Stimulated activated CD8-positive, alpha-beta memory T cell treated with anti-CD3 and anti-CD28 coated beads, Interleukin-7, amount 100 ng/mL, for 24 hours (primary cell): ENCODE data around the gene HNRNPA0.

ENCODE experiments used
- DNase-seq: peaks from one replicate; pipeline ENCODE4 v3.0.0-alpha.2; 2020; ENCODE audit warnings: low read depth

The HNRNPA0 gene

DNA sequence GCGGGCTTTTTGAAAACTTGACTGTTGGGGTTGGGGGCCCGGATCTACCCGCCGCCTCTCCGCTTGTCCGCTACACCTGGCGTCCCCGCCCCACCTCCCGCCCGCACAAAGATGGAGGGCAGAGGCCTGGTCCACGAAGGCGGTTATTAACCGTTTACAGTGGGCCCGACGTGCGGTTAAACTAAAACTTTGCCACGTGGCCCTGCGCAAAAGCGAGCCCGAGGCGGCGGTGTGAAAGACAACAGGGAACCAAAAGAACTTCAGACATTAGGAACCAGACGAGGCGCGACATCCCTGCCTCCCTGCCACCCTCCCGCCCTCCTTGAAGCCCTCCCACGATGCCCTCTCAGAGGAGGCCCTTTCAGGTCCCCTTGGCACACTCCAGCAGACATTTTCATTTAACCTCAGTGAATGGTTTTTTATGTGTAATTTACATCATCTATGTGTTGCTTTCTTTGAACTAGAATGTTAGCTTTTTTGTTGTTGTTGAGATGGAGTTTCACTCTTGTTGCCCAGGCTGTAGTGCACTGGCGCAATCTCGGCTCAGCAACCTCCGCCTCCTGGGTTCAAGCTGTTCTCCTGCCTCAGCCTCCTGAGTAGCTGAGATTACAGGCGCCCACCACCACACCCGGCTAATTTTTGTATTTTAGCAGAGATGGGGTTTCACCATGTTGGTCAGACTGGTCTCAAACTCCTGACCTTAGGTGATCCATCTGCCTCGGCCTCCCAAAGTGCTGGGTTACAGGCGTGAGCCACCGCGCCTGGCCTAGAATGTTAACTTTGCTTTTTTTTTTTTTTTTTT, 999 bp upstream of the HNRNPA0 start:
- no peak for DNase-seq

GRCh38 chr5:137753691-137754187, 424 bp downstream of the HNRNPA0 start:
- no peak for DNase-seq

GRCh38 chr5:137752905-137753690, 1.1 kb downstream of the HNRNPA0 start:
- no peak for DNase-seq

DNA sequence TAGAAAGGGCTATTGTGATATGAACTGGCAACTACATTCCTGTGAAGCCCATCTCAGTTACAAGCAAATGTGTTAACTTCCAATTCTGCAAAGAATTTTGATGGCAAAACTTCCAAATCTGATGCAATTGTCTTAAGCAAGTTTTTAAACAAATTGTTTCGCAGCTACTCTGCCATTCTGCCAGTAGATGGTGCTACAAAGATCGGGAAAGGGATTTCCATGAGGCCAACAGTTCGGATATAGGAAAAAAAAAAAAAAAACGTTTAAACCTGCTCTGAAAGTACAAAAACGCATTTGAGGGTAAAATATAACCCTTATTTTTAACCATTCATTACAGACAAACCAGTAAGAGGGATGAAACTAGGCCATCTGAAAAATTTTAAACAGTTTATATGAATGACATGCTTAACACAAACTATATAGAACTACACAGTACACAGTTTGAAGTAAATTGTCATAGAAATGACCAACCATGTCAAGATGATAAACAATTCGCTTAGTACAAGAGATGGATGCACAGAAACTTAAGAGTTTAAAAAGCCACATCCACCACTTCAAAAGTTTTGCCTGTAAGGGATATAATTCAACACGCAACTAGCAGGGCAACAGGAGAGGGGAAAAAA, 2.2 kb downstream of the HNRNPA0 start:
- no peak for DNase-seq

DNA sequence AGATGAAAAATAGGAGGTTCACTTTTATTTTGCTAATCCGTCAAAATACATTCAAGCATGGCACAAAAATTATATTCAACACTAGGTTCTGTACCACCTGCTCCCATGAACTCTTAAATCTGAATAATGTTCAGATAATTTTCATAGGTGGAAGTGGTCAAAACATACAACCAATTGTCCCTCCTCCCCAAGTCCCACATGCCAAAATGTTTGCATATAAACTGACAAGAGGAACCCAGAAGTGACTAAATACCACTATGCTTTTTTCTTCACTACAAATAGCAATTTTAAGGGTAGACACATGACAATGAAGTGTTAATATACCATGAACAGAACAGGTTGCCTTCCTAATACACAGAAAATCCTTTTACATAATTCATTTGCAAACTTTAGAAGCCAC, 3.7 kb downstream of the HNRNPA0 start:
- DNase-seq = no peak

- DNase-seq = no peak
These were observed 6.3 kb downstream of the HNRNPA0 start for GRCh38 chr5:137747848-137748247.

DNA sequence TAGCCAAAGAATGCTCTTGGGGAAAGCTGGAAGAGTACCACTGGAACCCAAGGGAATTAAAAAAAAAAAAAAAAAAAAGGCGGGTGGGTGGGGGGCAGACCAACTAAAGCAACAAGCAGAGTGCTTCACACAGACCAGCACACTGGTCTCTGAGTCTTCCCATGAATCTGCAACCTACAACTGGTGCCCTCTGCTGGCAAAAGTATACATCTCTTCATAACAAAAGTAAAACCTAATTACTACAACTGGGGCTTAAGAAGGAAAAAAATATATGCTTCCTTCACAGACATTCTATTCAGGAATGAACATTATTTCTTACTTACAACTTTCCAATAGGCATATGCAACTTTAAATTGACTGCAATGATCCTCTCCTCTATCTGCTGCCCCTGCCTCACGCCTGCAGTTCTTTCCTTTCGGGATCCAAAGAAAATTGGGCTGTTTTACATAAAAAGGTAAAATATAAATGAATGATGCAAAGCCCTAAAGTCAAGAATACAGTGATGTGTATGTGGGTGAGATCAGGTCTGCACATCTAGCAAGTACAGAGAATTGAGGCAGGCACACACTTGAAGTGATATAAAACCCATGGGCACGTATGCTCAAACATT, 11.0 kb downstream of the HNRNPA0 start:
- DNase-seq = peak; percentile 20

DNA sequence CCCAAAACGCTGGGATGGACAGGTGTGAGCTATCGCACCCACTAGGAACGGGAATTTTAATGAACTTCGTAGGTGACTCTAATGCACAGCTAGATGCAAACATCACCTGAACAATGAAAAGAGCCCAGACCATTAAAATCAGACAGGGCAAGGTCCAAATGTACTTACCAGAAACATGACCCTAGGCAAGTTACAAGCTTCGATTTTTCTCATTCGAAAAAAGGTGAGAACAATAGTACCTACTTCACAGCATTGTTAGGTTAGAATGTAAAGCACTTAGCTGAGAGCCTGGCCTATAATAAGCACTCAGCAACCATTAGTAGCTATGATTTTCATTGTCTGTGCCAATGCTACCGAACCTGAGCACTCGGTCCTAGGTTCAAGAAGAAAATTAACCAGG, 12.4 kb downstream of the HNRNPA0 start:
- DNase-seq = no peak

- DNase-seq = no peak
These were observed 14.4 kb downstream of the HNRNPA0 start for GRCh38 chr5:137739737-137740136.

GRCh38 chr5:137738947-137739346, 15.2 kb downstream of the HNRNPA0 start:
- DNase-seq = no peak

DNA sequence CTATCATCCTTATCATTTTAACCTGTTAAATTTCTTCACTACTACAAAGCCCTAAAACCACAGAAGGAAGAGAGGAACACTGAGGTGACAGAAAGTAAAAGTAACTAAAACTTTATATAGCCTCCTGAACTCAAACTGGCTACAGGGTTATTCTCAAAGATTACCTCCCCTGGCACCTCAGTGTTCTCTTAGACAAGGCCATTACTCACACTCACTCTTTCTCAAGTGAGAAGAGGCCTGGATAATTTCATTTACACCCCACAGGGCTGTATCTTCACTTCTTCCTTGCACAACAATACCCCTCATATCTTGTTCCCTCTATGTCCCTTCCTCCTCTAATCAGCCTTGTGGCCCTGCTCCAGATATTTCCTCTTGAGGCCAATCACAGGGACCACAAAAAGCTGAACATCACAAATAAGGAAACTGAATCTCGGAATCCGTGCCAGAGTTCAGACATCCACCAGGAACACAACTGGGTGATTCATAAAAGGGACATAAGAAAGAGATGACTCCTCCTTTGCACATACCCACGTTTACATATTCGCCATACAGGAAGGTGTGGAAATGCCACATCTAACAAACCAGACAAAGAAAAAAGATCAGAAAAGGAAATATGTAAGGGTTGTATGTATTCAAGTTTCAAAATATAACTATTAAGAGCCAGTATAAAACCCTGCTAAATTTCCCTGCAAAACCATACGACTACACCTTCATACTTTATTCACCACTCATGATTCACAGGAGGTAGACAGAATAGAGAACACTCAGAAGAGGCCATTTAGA, 16.6 kb downstream of the HNRNPA0 start:
- no peak for DNase-seq

GRCh38 chr5:137736496-137736895, 17.7 kb downstream of the HNRNPA0 start:
- no peak for DNase-seq

DNA sequence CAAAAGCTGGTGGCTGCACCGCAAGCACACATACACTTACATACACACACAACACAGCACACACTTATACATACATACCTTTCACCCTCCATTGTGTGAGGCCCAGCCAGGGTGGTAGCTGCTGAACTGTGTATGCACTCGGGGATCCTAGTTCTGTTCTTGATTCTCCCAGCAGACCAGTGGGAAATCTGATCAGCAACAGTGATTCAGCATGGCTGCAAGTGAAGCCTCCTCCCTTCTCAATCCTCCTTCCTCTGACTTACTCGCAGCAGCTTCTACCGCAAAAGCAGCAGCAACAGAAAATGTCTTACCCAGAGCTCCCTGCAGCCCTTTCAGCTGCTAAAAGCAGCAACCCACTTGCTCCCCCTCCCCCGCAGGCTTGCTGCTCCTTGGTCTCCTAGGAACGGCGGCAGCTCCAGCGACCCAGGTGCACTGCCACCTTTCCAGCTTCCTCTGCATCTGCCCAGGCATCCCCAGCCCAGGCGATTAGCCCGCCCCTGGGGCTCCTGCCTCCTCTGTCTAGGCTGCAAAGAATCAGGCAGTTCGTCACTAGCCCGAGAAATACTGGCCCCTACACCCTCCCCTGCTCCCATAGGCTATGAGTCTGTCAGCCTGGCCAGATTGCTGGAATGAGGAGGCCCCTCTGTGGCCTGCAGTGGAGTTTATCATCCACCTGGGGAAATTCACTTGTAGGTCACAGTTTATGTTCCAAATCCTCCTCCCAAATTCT, 18.4 kb downstream of the HNRNPA0 start, which contains the start of gene KLHL3:
Gene KLHL3 (minus strand): TSS at position 535 of the 730 bp plus-strand sequence. CDS start 443 bp downstream, at position 92.
- no peak for DNase-seq

GRCh38 chr5:137734962-137735554, 19.1 kb downstream of the HNRNPA0 start:
- DNase-seq = no peak

DNA sequence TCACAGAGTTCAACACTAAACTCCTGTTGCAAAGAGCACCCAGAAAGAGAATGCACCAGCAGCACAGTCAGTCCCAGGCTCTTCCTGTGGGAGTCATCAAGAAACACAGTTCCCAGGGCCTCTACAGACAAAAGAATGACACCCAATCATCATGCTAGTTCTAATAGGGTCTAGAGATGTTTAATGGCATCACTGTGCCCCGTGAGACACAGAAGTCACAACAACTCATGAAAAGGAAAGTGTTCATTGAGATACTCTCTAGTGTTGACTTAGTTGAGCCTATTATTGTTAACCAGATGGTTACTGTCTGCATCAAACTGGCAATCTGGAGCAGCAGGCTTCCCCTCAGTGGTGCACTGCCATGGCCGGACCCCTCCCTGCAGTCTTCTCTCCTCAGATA, 19.8 kb downstream of the HNRNPA0 start:
- DNase-seq = no peak

- DNase-seq = no peak
These were observed 20.2 kb downstream of the HNRNPA0 start for GRCh38 chr5:137733922-137734321.

GRCh38 chr5:137733006-137733405, 21.2 kb downstream of the HNRNPA0 start:
- no peak for DNase-seq

GRCh38 chr5:137731176-137731575, 23.0 kb downstream of the HNRNPA0 start:
- no peak for DNase-seq

DNA sequence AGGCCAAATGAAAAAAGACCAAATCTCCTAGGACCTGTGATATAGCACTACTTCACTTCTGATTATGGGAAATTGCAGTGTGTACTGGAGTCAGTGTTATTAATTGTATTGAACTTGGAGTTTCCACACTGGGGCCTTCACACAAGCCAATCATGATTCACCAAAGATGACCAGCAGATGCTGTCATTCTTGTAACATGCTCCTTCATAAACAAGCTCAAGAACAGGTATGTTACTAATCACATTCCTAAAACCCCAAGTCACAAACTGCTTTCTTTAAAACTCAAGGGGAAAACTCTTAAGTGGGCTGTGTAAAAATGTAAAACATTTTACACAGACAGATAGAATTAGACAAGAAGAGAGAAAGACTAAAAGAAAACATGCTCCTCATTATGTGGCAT, 23.8 kb downstream of the HNRNPA0 start:
- no peak for DNase-seq

DNA sequence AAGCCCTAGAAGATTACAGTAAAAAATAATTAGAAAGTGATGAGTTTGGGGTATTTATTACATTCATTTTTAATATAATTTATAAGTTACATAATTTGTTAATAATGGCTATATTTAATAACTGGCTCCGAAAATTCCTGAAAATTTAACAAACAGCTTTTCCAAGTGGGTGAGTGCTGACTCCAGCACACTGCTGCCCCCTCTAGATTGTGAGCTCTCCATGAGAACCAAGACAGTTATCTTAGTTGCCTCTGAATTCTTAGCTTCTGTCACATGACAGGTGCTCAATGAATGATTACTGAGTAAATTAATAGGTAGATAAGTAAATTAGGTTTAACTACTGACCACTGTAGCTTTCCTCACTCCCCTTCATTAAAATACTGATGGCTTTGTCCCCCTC, 26.1 kb downstream of the HNRNPA0 start:
- DNase-seq = no peak
